ENCODE results near the gene RELL2. TPM values are rescaled to one million over a fixed set of nuclear protein-coding genes. Genes with fewer than 3 reads are reported as not detected.

The RELL2 gene
- total RNA-seq, 2 donors from 2014 or later, result 3.1 to 6.2 TPM

GRCh38 chr5:141657404-141657803 is 20.6 kb downstream of the RELL2 start:
- peaks cover 64% of the 10 kb centered on the region for H3K36me3 Mint-ChIP-seq (ENCODE audit: low read depth)
- Histone ChIP-seq H3K27me3 (ENCODE audit: control insufficient read depth, insufficient read depth, low read length, poor library complexity, severe bottlenecking) (no peaks in the 10 kb centered on the region), H3K9ac (ENCODE audit: extremely low read depth, low read length, poor library complexity, severe bottlenecking) (no peak overlapping the region), H3K4me1 (ENCODE audit: control insufficient read depth, insufficient read depth, low read length) (no peaks in the 10 kb centered on the region), H3K9me3 (ENCODE audit: control insufficient read depth, low read length) (no peaks in the 10 kb centered on the region), H3K27ac (ENCODE audit: low read depth, low read length) (no peak overlapping the region), H3K4me3 (ENCODE audit: low read length) (no peak overlapping the region), H3K36me3 (ENCODE audit: control insufficient read depth, insufficient read depth, low read length) (peaks cover 9% of the 10 kb centered on the region)
- WGBS, 2 experiments (ENCODE audit: insufficient coverage in 1 of 2, insufficient read length in 1 of 2), result 98 to 100% methylated on average over 1 of the region's 1 CpG
- H3K27me3 Mint-ChIP-seq (ENCODE audit: insufficient read depth), result no peaks in the 10 kb centered on the region
- H3K4me1 Mint-ChIP-seq, result no peaks in the 10 kb centered on the region
- no peak overlapping the region for H3K4me3 Mint-ChIP-seq
- TF ChIP-seq CTCF (conservative IDR thresholded peaks at IDR 0.05), result no peak
- no peak overlapping the region for H3K27ac Mint-ChIP-seq
- no peak for DNase-seq
- no peaks in the 10 kb centered on the region for H3K9me3 Mint-ChIP-seq

GRCh38 chr5:141657937-141658545 is 21.2 kb downstream of the RELL2 start:
- Mint-ChIP-seq H3K27ac (no peak overlapping the region), H3K9me3 (no peaks in the 10 kb centered on the region), H3K36me3 (ENCODE audit: low read depth) (peaks cover 65% of the 10 kb centered on the region), H3K4me1 (no peaks in the 10 kb centered on the region), H3K27me3 (ENCODE audit: insufficient read depth) (no peaks in the 10 kb centered on the region), H3K4me3 (no peak overlapping the region)
- peaks cover 9% of the 10 kb centered on the region for H3K36me3 ChIP-seq (ENCODE audit: control insufficient read depth, insufficient read depth, low read length)
- H3K9ac ChIP-seq (ENCODE audit: extremely low read depth, low read length, poor library complexity, severe bottlenecking), result no peak overlapping the region
- H3K9me3 ChIP-seq (ENCODE audit: control insufficient read depth, low read length), result no peaks in the 10 kb centered on the region
- no peak overlapping the region for H3K4me3 ChIP-seq (ENCODE audit: low read length)
- no peak for DNase-seq
- no peaks in the 10 kb centered on the region for H3K4me1 ChIP-seq (ENCODE audit: control insufficient read depth, insufficient read depth, low read length)
- TF ChIP-seq CTCF (conservative IDR thresholded peaks at IDR 0.05), result no peak
- H3K27ac ChIP-seq (ENCODE audit: low read depth, low read length), result no peak overlapping the region
- no peaks in the 10 kb centered on the region for H3K27me3 ChIP-seq (ENCODE audit: control insufficient read depth, insufficient read depth, low read length, poor library complexity, severe bottlenecking)
- 84 to 89% methylated on average over 8 of the region's 8 CpGs for WGBS, 2 experiments (ENCODE audit: insufficient coverage in 1 of 2, insufficient read length in 1 of 2)

- peaks cover 9% of the 10 kb centered on the region for H3K36me3 ChIP-seq (ENCODE audit: control insufficient read depth, insufficient read depth, low read length)
- H3K4me1 ChIP-seq (ENCODE audit: control insufficient read depth, insufficient read depth, low read length), result no peaks in the 10 kb centered on the region
- no peak overlapping the region for H3K4me3 Mint-ChIP-seq
- H3K36me3 Mint-ChIP-seq (ENCODE audit: low read depth), result peaks cover 63% of the 10 kb centered on the region
- WGBS, 2 experiments (ENCODE audit: insufficient coverage in 1 of 2, insufficient read length in 1 of 2), result 91 to 94% methylated on average over 12 to 17 of the region's 17 CpGs
- no peaks in the 10 kb centered on the region for H3K9me3 Mint-ChIP-seq
- no peak overlapping the region for H3K4me3 ChIP-seq (ENCODE audit: low read length)
- H3K9me3 ChIP-seq (ENCODE audit: control insufficient read depth, low read length), result no peaks in the 10 kb centered on the region
- H3K27me3 ChIP-seq (ENCODE audit: control insufficient read depth, insufficient read depth, low read length, poor library complexity, severe bottlenecking), result no peaks in the 10 kb centered on the region
- DNase-seq, result no peak
- no peak overlapping the region for H3K27ac ChIP-seq (ENCODE audit: low read depth, low read length)
- no peaks in the 10 kb centered on the region for H3K4me1 Mint-ChIP-seq
- no peaks in the 10 kb centered on the region for H3K27me3 Mint-ChIP-seq (ENCODE audit: insufficient read depth)
- H3K9ac ChIP-seq (ENCODE audit: extremely low read depth, low read length, poor library complexity, severe bottlenecking), result no peak overlapping the region
- no peak for TF ChIP-seq CTCF (conservative IDR thresholded peaks at IDR 0.05)
- no peak overlapping the region for H3K27ac Mint-ChIP-seq
These were observed 25.2 kb downstream of the RELL2 start for GRCh38 chr5:141662028-141662427.

Measured in endodermal cell (in vitro differentiated cells).